HG03159 (cell line): Measurements from ENCODE around the gene CBX1.

Experiments
- ATAC-seq: cut with Tn5 transposase; IDR thresholded peaks from one replicate; pipeline ENCODE4 v1.9.1; 2021; ENCODE audit warnings: mild to moderate bottlenecking, moderate library complexity; ENCODE audit not compliant: unreplicated experiment

Gene CBX1

DNA sequence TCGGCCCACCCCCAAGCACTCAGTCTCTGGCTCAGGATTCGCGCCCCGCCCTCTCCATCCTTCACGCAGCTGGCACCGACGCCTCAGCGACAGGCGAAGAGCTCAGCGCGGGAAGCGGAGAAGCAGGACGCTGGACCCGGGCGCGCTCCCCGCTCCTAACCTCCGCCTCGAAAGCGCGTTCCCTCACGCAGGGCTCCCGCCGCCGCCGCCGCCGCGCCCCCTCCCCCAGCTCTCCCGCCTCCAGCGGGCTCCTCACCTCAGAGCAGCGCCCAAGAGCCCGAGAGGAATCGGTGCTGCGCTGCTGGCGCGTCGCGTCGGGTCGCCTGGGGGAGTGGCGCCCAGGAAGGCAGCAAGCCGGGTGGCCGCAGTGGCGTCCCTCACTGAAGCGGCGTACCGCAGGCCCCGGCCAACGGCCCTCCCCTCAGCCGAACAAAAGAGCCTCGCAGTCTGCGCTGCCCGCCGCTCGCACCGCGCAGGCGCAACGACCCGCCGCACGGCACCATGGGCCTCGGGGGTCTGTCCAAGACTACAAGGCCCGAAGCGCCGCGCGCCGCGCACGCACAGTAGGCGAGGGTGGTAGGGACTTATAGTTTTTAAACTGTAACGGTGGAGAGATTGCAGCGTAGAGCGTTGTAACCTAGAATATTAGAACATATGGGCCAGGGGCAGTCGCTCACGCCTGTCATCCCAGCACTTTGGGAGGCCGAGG lies at the start of gene CBX1:
CBX1 (minus strand) TSS at position 467 of the 709 bp plus-strand sequence. CDS start 24,474 bp downstream, outside the sequence.
- ATAC-seq: peak; percentile 87

DNA sequence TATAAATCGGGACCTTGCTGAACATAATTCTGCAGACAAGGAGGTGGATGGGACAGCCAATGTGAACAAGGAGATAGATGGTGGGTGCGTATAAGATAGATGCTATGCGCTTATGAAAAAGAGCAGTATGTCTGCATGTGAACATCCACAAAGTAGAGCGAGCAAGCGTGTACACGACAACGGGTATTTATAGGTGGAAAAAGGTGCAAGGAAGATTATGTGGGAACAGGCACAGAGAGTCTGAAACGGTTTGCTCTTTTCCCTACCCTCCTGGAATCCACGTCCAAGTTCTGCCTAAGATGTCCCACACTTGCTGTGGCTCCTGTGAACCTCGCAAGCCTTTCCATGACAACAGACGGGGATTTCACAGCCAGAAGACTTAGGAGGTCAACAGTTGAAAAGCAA lies 49.3 kb upstream of the CBX1 start:
- ATAC-seq: no peak

DNA sequence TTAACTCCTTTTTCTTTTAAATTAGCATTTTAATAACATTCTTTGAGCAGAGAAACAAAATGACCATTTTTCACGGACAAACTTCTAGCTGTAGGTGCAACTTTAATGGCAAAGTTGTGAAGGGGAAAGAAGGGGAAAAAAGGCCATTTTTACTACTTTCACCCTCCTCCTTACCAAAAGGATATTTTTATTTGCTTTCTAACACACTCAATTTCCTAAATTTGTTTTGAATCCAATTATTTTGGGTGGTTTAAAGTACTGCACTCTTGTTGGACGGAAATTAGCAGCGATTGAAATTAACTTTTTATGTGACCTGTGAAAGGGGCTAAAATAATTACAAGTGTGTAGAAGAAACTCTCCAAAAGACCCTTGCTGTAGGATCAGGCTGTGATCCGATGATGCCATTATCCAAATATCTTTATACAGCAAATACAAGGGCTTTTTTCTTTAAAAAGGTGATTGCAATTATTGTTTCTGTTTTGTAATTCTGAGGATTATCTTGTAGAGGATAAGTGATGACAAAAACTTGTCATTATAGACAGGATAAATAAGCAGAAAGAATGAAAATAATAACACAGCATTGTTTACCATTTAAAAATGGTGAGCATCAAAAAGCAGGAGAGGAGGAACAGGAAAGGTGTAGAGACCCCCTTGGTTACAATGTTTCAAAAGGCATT lies 48.6 kb upstream of the CBX1 start:
- no peak for ATAC-seq

DNA sequence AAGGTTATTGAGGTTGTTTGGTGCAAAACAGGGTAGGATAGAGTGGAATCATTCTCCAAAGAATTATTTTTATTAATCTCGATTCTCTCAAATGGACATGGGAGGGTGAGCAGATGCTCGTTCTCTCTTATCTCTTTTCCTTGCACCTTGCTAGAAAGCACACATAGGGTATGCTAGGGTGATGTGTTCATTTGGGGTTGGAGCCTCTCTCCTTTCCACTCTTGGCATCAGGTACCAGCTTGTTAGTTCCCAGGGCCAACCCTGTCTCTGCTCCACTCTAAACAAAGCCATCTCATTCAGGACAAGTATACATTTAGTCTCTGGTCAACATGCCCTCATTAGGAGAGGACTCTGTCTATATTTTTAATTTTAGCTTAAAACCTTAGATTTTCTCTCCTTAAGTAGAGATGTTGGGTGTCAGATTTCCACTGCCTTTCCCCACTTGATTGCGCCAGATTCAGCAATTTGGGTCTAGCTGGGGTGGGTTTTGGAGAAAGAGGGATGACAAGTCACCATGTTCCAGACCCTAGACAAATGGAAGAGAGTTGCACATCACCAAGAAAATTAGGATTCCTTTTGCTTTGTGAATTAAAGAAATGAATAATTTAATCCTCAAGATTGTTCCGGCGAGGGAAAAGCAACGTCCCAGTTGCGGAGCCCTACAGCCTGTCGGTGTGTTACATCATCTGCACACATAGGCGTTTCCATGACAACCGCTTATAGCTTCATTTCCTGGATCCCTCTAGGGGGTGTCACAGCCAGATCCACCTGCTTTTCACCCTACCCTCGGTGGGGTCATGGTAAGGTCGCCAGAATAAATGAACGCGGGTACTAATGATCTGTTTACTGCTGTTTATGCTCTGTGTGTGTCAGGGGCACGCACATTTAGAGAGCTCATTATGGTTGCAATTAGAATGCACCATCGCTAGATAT lies 47.8 kb upstream of the CBX1 start:
- ATAC-seq: no peak

DNA sequence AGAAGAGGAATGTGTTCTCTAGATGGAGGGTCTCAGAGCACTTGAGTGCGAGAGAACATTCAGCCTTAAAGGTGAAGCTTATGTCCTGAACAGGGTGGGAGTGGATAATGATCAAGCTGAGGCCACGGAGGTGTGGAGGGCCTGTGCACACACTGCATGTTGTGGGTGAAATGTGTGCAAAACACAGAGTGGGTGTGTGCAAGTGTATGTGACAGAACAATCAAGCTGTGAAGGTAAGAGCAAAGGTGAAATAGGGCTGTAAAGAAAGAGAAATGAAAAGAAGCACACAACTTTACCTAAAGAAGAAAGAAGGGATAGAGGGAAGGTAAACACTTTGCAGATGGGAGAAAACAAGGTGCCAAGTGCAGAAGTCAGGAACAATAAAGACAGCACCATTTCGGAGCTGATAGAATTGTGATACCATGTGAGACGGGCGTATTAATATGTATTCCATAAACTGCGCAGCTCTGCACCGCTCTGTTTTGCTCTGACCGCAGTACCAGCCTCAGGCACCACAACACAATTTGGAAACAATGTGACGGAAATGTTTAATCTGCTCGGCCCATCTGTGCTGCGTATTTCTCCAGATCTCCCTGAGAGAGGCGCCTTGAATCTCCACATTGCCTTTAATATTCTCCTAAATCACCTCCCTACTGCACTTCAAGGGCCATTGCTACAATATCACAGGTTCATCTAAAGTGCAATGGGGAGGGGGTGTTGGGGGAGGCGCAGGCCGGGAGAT lies 46.9 kb upstream of the CBX1 start:
- ATAC-seq: no peak

DNA sequence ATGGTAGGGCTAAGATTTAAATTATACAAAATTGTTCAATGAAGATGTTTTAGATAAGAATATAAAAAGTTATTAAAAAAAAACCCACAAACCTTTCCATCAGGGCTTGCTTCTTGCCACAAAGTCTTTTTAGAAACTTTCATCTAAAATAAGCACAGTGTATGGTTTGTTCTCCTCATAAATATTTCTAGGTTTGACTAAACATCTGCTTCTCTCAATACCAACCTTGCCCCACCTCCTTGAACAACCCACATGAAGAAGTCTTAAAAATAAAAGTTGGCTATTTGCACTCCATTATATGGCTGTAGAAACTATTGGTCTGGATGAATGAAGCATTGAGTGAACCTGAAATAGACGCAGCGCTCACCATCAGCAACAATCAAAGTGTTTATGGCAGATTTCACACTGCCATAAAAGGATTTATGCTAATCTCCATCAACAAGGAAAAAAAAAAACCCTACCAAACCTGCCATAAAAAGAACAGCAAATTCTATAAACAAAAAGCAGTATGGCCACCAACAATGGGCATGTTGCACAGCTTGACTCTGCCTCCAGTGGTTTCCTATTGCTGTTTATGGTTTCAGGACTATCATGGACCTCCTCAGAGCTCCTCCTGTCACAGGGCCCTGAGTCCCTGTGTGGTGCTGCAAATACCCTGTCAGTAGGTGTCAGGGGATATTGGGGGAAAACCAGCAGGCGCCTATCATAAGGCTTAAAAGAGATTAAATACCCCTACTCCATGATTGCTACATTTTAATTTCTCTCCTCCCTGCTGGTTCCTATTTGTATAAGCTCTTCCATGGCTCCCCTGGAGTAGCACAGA lies 43.9 kb upstream of the CBX1 start:
- ATAC-seq: no peak

DNA sequence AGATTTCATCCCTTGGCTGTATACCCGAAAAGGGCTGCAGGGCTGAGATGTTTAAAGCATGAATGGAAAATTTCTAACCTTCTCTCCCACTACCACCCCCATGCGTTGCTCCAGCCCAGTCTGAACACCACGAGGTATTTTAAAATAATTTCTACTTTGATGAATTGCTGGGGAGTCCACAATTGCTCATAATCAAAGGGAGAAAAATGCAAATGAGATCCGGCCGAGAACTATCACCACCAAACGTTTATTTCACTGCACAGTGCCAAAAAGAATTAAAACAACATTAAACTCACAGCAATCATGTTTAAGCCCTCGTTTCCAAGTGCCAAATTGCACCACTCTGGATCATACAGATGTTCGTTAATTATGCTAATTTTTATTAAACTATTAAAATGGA lies 43.0 kb upstream of the CBX1 start:
- no peak for ATAC-seq

DNA sequence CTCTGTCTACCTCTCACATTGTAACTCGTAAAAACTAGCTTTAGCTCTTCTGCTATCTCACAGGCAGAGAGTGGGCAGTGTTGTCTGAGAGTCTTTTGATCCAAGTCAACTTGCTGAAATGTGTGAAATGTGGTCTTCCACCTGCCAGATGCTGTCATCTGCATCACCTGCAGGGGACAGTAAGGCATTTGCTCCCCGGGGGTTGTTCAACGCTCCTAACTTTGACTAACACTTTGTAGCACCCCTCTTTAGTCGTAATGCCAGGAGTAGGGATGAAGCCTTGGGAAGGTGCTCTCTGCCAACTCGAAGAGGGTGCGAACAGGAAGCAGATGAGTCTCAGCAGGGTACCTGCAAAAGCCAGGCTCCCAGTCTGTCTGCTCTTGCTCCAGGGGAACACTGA lies 42.4 kb upstream of the CBX1 start:
- no peak for ATAC-seq

DNA sequence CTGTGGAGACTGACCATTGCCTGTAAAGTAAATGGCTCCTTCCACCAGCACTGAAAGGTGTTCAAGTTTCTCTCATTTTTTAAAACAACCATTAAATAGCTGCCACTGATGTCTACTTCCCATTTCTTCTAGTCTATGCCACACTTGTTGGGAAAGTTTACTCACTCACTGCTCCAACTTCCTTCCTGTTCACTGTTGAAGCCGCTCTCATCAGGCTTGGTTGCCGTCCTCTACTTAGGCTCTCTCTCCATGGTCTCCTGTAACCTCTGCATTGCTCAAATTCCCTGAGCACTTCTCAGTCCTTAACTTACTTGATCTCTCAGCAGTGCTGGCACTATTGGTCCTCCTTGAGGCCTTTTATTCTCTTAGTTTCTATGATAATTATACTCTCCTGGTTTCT lies 38.7 kb upstream of the CBX1 start:
- ATAC-seq: no peak

DNA sequence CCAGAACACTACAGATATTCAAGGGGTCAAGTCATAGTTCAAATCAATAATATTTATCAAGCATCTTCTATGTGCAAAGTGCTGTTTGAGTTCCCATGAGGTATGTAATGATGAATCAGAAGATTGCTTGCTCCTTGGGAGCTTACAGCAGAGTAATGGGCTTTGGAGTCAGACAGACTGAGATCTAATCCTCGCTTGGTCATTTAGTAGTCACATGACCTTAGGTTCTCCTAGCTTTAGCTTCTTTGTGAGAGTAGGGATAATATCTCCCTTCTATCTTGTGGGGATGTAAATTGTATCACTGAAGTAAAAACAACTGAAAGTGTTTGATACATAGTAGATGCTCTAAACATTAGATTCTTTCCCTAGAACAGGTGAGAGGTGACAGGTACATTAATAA lies 36.4 kb upstream of the CBX1 start:
- no peak for ATAC-seq

DNA sequence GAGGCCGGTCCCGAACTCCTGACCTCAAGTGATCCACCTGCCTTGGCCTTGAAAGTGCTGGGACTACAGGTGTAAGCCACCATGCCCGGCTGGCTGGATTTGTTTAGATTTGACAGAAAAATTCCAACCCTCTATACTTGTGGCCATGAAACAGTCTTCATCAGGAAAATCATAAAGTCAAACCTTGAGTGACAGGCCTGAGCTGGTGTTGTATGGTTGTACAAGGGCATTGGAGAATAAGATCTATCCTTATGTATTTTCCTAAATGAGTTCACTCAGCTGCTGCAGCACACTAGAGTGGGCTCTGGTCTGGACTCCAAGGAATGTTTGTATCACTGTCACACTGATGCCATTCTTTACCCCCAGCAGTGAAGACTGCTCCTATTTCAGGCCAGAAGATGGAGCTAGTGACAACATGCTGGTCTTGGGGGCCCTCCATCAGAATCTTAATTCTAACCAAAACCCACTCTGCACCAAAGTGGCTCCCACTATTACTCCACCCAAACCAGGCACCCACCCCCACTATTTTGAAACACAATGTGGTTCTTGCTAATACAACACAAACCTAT lies 33.7 kb upstream of the CBX1 start:
- no peak for ATAC-seq

DNA sequence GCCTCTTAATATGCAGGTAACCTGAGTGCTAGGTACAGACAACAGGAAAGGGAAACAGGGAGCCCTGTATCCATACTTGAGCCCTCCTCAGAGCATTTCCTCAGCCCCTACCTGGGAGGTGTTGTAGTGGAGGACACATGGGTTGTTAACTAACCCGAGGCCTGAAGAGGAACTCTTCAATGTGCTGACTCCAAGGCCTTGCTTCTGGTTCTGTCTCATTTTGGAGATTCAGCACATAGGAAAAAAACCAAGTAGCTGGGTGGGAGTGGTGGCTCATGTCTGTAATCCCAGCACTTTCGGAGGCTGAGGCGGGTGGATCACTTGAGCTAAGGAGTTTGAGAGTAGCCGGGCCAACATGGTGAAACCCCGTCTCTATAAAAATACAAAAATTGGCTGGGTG lies 31.1 kb upstream of the CBX1 start:
- no peak for ATAC-seq

DNA sequence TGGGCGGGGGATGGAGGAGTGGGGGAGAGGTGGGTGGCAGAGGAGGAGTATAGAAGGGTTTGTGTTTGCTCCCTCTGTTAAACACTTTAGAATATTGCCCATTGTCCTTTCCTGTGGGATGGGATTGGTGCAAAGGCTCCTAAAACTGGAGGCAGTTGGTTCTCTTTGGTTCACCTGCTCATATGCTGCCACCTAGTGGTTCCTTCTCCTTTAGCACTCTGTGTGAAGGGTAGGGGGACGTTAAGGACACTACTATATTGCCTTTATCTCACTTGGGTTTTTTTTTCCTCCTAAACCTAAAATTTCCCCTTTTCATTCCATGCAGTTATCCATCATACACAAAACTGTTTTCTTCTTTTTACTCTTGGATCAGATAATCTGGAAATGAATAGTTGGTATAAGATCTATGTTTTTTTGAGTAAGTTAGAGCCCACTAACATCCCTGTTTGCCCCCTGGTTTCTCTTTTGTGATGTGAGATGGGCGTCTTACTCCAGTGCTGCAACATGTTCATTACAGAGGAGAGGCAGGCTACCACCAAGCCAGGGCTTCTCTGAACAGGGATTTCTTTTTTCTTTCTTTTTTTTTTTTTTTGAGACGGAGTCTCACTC lies 30.0 kb upstream of the CBX1 start:
- no peak for ATAC-seq

DNA sequence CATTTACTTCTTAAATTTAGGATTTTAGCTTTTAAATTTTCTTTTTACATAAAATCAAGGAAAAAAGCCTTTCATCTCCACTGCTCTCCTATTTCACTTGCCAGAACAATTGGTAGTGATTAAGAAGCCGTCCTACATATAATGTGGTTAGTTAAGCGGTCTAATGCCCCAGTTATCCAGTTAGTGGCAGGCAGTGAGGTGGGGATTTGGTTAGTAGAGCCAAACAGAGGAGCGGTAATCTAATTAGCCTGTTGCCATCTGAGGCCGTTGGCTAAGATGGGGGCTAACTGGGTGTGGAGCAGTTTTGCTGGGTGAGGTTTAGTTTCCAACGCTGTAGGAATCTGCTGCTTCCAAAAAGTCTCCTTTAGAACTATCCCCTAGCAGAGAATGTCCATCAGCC lies 28.7 kb upstream of the CBX1 start:
- ATAC-seq: no peak

DNA sequence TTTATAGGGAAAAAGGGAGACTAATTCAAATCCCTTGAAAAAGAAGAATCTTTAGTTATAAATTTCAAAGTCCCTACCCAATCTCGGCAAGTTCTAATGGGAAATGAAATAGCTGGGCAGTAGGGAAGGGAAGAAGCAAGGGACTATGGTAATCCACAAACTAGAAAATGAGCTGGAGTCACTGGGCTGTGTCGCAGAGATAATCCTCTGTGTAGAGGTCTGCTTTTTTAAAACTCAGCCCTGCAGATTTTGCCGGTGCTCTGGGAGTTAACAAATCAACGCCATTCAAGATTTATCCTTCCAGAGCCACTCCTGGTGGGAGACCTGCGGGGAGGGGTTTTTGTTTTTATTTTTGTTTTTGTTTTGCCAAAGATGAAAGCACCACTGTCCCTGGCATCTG lies 27.1 kb upstream of the CBX1 start:
- ATAC-seq: no peak

DNA sequence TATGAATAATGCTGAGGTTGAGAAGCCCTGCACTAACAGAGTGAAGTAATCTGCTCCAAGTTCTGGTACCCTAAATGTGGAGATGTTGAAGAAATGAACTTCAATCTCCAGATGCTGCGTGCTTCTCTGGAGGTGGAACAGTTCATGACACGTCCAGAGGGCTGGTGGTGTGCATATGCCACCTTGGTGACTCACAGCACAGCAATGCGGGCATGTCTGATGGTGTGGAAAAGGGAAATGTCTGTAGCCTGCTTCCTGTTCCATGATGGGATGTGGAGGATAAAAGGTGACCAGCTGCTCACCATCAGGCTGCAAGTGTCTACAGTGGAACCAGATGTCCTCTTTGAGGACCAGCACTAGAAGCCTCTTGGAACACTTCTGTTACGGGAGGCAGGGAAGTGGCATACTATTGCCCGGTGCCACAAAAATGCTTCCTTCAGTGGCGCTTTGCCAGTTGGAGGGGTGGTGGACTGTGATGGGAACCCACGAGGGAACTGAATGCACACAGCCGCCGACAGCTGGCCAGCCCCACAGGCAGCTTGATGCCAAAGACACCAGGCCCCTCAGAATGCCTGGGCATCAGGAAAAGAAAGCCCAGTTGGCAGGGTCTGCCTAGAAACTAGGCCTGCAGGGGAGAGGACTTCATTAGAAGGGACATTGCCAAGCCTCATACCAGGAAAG lies 26.2 kb upstream of the CBX1 start:
- no peak for ATAC-seq

DNA sequence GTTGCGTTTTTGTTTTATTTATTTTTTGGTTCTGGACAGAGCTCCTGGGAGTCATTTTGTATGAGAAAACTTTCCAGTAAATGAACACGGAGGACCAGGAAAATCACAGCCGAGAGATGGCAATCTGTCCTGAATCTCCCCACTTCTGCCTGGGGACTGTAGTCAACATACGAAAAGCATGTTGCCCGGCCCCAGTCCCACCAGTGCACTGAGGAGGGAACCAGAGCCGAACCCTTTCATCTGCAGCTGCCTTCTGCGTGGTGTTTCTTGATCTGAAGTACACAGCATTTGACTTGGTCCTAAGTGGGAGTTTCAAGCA lies 25.2 kb upstream of the CBX1 start:
- ATAC-seq: no peak

DNA sequence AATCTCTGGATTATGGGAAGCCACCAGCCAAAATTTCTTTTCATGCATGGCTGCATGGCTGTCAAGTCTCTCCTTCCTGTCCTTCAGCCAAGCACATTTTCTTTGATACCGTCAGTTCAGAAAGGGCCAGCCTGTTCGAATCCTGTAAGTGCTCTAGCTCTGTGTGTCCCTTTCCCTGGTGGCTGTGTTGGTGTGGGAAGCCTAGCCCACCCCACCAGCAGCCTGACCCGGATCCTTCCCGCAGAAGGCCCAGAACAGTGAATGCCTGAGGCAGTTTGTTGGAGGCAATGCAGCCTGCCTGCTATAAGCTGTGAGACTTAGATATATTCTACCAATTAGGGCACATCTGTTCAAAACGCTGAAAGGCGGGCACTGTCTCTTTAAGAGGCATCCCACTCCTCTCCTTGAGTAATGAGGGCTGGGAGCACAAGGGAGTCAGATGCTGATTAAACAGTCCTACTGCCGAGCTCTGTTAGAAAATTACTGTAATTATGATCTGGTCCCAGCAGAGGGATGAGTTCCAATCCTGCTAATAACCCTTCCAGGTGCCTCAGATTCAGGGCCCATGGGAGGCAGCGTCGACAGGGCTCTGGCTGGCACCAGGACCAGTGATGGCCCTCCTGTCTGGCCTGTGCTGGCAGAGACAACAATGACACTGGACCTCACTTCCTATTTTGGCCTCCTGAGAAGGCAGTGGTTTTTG lies 24.7 kb upstream of the CBX1 start:
- ATAC-seq: no peak
